SK-N-SH (cell line): ENCODE measurements around the gene RAB3B. TPM values are rescaled to one million over a fixed set of nuclear protein-coding genes. Genes with fewer than 3 reads are reported as not detected.

Experiments used
- CTCF ChIA-PET: fragments of 300-600, 350-600 bp; formaldehyde crosslinking; extraction: SDS; loops from one replicate; lab custom pipeline; 2021; lab: Yijun Ruan, JAX
- POLR2A ChIA-PET: fragments of 350-600 bp; sonication (Branson Sonifier 250); formaldehyde crosslinking; extraction: SDS; loops from one replicate; lab custom pipeline; 2020; ENCODE audit warnings: antibody characterized with exemption, inconsistent platforms; lab: Yijun Ruan, JAX
- DNase-seq: peaks from one replicate; pipeline ENCODE4 v3.0.0; 2012
- H2AFZ ChIP-seq: fragments of 200-600 bp; sonication (generic); 2 replicates; pipeline ENCODE4 v1.8.1; 2016; ENCODE audit warnings: antibody characterized with exemption, mild to moderate bottlenecking, low read depth
- H3F3A ChIP-seq: fragments of 200-600 bp; sonication (generic); replicated peaks from 2 replicates; pipeline ENCODE3; 2016; ENCODE audit warnings: antibody characterized with exemption, mild to moderate bottlenecking; ENCODE audit not compliant: insufficient read depth
- H3K27ac ChIP-seq, 2 experiments: fragments of 200-500 bp in 1 of 2; fragments of 200-600 bp in 1 of 2; sonication (Bioruptor generic) in 1 of 2; sonication (generic), shearing (Covaris generic) in 1 of 2; 2 replicates each; pipeline versions ENCODE4 v1.5.1 to v1.6.1; 2014 to 2016; ENCODE audit warnings: low read depth in 2 of 2, inconsistent platforms in 1 of 2, low read length in 1 of 2, mild to moderate bottlenecking in 1 of 2, mixed read lengths in 1 of 2
- H3K27me3 ChIP-seq: fragments of 200-600 bp; sonication (generic), shearing (Covaris generic); 2 replicates; pipeline ENCODE4 v1.6.1; 2016; ENCODE audit warnings: mixed run types; ENCODE audit not compliant: insufficient read depth
- H3K36me3 ChIP-seq, 2 experiments: fragments of 200-500 bp in 1 of 2; fragments of 200-600 bp in 1 of 2; sonication (Bioruptor generic) in 1 of 2; sonication (generic) in 1 of 2; replicated peaks in 1 of 2; 2 replicates each; pipeline versions ENCODE3 to v1.5.1; 2014 to 2016; ENCODE audit warnings: low read length in 1 of 2, mild to moderate bottlenecking in 1 of 2; ENCODE audit not compliant: insufficient read depth in 2 of 2, control insufficient read depth in 1 of 2
- H3K4me1 ChIP-seq, 2 experiments: fragments of 200-500 bp in 1 of 2; fragments of 200-600 bp in 1 of 2; sonication (Bioruptor generic) in 1 of 2; sonication (generic), shearing (Covaris generic) in 1 of 2; 2 replicates each; pipeline versions ENCODE4 v1.5.1 to v1.6.1; 2014 to 2016; ENCODE audit warnings: low read depth in 1 of 2, low read length in 1 of 2, mixed run types in 1 of 2; ENCODE audit not compliant: insufficient read depth in 2 of 2, control insufficient read depth in 1 of 2
- H3K4me2 ChIP-seq: fragments of 200-600 bp; sonication (generic), shearing (Covaris generic); 2 replicates; pipeline ENCODE4 v1.6.1; 2017; ENCODE audit warnings: mixed run types
- H3K4me3 ChIP-seq, 2 experiments: fragments of 200-500 bp in 1 of 2; fragments of 200-600 bp in 1 of 2; sonication (Bioruptor generic) in 1 of 2; sonication (generic), shearing (Covaris generic) in 1 of 2; 2 replicates each; pipeline versions ENCODE4 v1.5.1 to v1.8.1; 2014 to 2016; ENCODE audit warnings: low read depth in 2 of 2, inconsistent platforms in 1 of 2, low read length in 1 of 2, mild to moderate bottlenecking in 1 of 2, mixed read lengths in 1 of 2, moderate library complexity in 1 of 2
- H3K79me2 ChIP-seq: fragments of 200-600 bp; sonication (generic); 2 replicates; pipeline ENCODE4 v1.8.1; 2017; ENCODE audit warnings: mild to moderate bottlenecking; ENCODE audit not compliant: insufficient read depth
- H3K9ac ChIP-seq: fragments of 200-600 bp; sonication (generic); 2 replicates; pipeline ENCODE4 v1.6.1; 2017; ENCODE audit warnings: mixed run types
- H3K9me2 ChIP-seq: fragments of 200-600 bp; sonication (generic); 2 replicates; pipeline ENCODE4 v1.6.1; 2017; ENCODE audit warnings: mixed run types
- H3K9me3 ChIP-seq: fragments of 200-600 bp; sonication (generic); 2 replicates; pipeline ENCODE4 v1.6.1; 2017; ENCODE audit warnings: mixed run types, mild to moderate bottlenecking, moderate library complexity
- H4K20me1 ChIP-seq: fragments of 200-600 bp; sonication (generic); 2 replicates; pipeline ENCODE4 v1.6.1; 2017; ENCODE audit warnings: mild to moderate bottlenecking, mixed run types; ENCODE audit not compliant: insufficient read depth
- CTCF ChIP-seq: fragments of 200-600 bp; sonication (generic); IDR thresholded peaks from 2 replicates; pipeline ENCODE4 v1.6.1; 2017; ENCODE audit warnings: antibody characterized with exemption, mild to moderate bottlenecking, moderate library complexity
- ELF1 ChIP-seq: IDR thresholded peaks from 2 replicates; pipeline ENCODE4 v1.4.0; 2012
- EZH2phosphoT487 ChIP-seq: fragments of 200-600 bp; sonication (generic); IDR thresholded peaks from 2 replicates; pipeline ENCODE4 v1.6.1; 2017; ENCODE audit warnings: low read depth, mixed run types, mild to moderate bottlenecking, antibody characterized with exemption, moderate library complexity, borderline replicate concordance
- FOXM1 ChIP-seq: IDR thresholded peaks from 2 replicates; pipeline ENCODE4 v1.4.0; 2012; ENCODE audit warnings: low read depth, mild to moderate bottlenecking
- GATA2 ChIP-seq: sonication (generic); formaldehyde crosslinking; IDR thresholded peaks from 2 replicates; pipeline ENCODE4 v1.5.0; 2020; ENCODE audit warnings: mild to moderate bottlenecking, missing genetic modification reagents
- IRF3 ChIP-seq: fragments of 150-350 bp; IDR thresholded peaks from 2 replicates; pipeline ENCODE4 v1.6.1; 2016; ENCODE audit warnings: mild to moderate bottlenecking, low read depth, low read length
- RAD21 ChIP-seq: IDR thresholded peaks from 2 replicates; pipeline ENCODE4 v1.6.1; 2012; ENCODE audit warnings: mild to moderate bottlenecking, low read length
- RXRA ChIP-seq: IDR thresholded peaks from 2 replicates; pipeline ENCODE4 v1.4.0; 2012; ENCODE audit warnings: low read depth, mild to moderate bottlenecking, borderline replicate concordance
- SIN3A ChIP-seq: IDR thresholded peaks from 2 replicates; pipeline ENCODE4 v1.6.1; 2012; ENCODE audit warnings: low read depth, mild to moderate bottlenecking, low read length, moderate library complexity, borderline replicate concordance
- TEAD4 ChIP-seq: IDR thresholded peaks from 2 replicates; pipeline ENCODE4 v1.4.0; 2012; ENCODE audit warnings: mild to moderate bottlenecking, borderline replicate concordance; ENCODE audit not compliant: insufficient read depth
- USF1 ChIP-seq: IDR thresholded peaks from 2 replicates; pipeline ENCODE4 v1.4.0; 2012; ENCODE audit warnings: low read depth, borderline replicate concordance
- ZBTB33 ChIP-seq: IDR thresholded peaks from 2 replicates; pipeline ENCODE4 v1.4.0; 2012; ENCODE audit warnings: low read depth, borderline replicate concordance
- polyA plus RNA-seq, 3 experiments: library from polyadenylated mRNA; depleted of rRNA; stranded (reverse); fragments of >200 nt; gene quantifications; 2 replicates each; pipeline ENCODE4 v1.2.3, GENCODE V29; 2012

The RAB3B gene
- polyA plus RNA-seq, 1 of the 3 experiments (the other 2 are of a cell fraction): 10.2 TPM

- no peak for TF ChIP-seq ELF1
- TF ChIP-seq GATA2 (CRISPR knock-in tag): no peak
- TF ChIP-seq FOXM1: no peak
- no peak for TF ChIP-seq ZBTB33
- no peak for TF ChIP-seq SIN3A
- TF ChIP-seq RAD21: no peak
- TF ChIP-seq CTCF: no peak
- no peak for TF ChIP-seq TEAD4
- no peak for TF ChIP-seq RXRA
- TF ChIP-seq EZH2phosphoT487: no peak
- no peak for TF ChIP-seq USF1
- TF ChIP-seq IRF3: no peak
- TF ChIP-seq, all 33 proteins: peak for 0
- Histone ChIP-seq H3K4me3 (no peak overlapping the region), H2AFZ (no peak overlapping the region), H3K79me2 (peaks cover 10% of the 10 kb centered on the region; the same call in 1 of the 2 replicates), H4K20me1 (no peaks in the 10 kb centered on the region), H3K9ac (no peak overlapping the region), H3K9me3 (no peaks in the 10 kb centered on the region), H3K27me3 (no peaks in the 10 kb centered on the region), H3K4me1 (peaks cover 0 to 17% of the 10 kb centered on the region in 2 experiments; a peak in 1 of 4 replicates), H3K9me2 (no peaks in the 10 kb centered on the region), H3K4me2 (no peak overlapping the region), H3K36me3 (peaks cover 13 to 27% of the 10 kb centered on the region in 2 experiments), H3F3A (peaks cover 28% of the 10 kb centered on the region), H3K27ac (no peak overlapping the region)
- ChIA-PET POLR2A (no interaction called here), CTCF (interaction anchor here (1.2 kb wide), 1 partner anchor 33 kb away, joined by 4 read pairs; no protein-coding TSS in a partner anchor)
- DNase-seq: no peak
These were observed 60.2 kb downstream of the RAB3B start for GRCh38 chr1:51930329-51930728.
